Right atrium auricular region (tissue), 2 donors: ENCODE data around the gene TMCC3. TPM values are rescaled to one million over a fixed set of nuclear protein-coding genes. Genes with fewer than 3 reads are reported as not detected.
"Not testable (repeated sequence)": the region's sequence is repeated elsewhere in the genome, so short reads cannot be mapped to it uniquely, and the experiment has no call there.

Experiments
- DNase-seq: peaks from one replicate; pipeline ENCODE4 v3.0.0-alpha.2; 2019; ENCODE audit warnings: low spot score
- H3K27ac ChIP-seq, 2 donors: fragments of 200-600 bp; sonication (generic); 1 replicate in 1 of 2; 2 replicates in 1 of 2; pipeline ENCODE4 v1.5.1; 2016 to 2019
- H3K27me3 ChIP-seq, 2 donors: fragments of 200-600 bp; sonication (generic); one replicate each; pipeline versions ENCODE4 v1.5.1 to v1.6.0; 2017 to 2019
- H3K36me3 ChIP-seq: fragments of 200-600 bp; sonication (generic); one replicate; pipeline ENCODE4 v1.5.1; 2016
- H3K4me1 ChIP-seq, 2 donors: fragments of 200-600 bp; sonication (generic); one replicate each; pipeline versions ENCODE4 v1.5.1 to v1.6.0; 2017 to 2019
- H3K4me3 ChIP-seq, 2 donors: fragments of 200-600 bp; sonication (generic); 1 replicate in 1 of 2; 2 replicates in 1 of 2; pipeline ENCODE4 v1.5.1; 2017 to 2019; ENCODE audit warnings: mild to moderate bottlenecking in 1 of 2, moderate library complexity in 1 of 2
- H3K9me3 ChIP-seq, 2 donors: fragments of 200-600 bp; sonication (generic); one replicate each; pipeline ENCODE4 v1.5.1; 2019
- CTCF ChIP-seq, 2 donors: fragments of 200-600 bp; sonication (generic); IDR thresholded peaks; one replicate each; pipeline ENCODE4 v1.5.1; 2019; ENCODE audit warnings: antibody characterized with exemption in 2 of 2
- total RNA-seq, 2 donors: library from RNA; depleted of rRNA; stranded (reverse); fragments of >200 nt; gene quantifications; one replicate each; pipeline ENCODE4 v1.1.0, GENCODE V29; 2016

Gene TMCC3
- total RNA-seq, 2 donors from 2014 or later, result 4.4 to 4.7 TPM

- TF ChIP-seq CTCF (IDR thresholded peaks at IDR 0.05), result peak; percentile 50 to 70
- H3K4me3 ChIP-seq, result no peak overlapping the region
- no peak for DNase-seq
- no peaks in the 10 kb centered on the region for H3K4me1 ChIP-seq
- peaks cover 0 to 8% of the 10 kb centered on the region in 2 donors for H3K9me3 ChIP-seq
- H3K27me3 ChIP-seq, result no peaks in the 10 kb centered on the region
- H3K27ac ChIP-seq, result no peak overlapping the region
- H3K36me3 ChIP-seq, result no peaks in the 10 kb centered on the region
Observed at GRCh38 chr12:94603434-94604365, 46.7 kb downstream of the TMCC3 start.

GRCh38 chr12:94602024-94602423 lies 48.3 kb downstream of the TMCC3 start:
- H3K27me3 ChIP-seq, result no peaks in the 10 kb centered on the region
- no peak overlapping the region for H3K4me3 ChIP-seq
- no peak for TF ChIP-seq CTCF (IDR thresholded peaks at IDR 0.05)
- no peak for DNase-seq
- H3K36me3 ChIP-seq, result no peaks in the 10 kb centered on the region
- H3K27ac ChIP-seq, result no peak overlapping the region
- no peaks in the 10 kb centered on the region for H3K4me1 ChIP-seq
- H3K9me3 ChIP-seq, result peaks cover 0 to 4% of the 10 kb centered on the region in 2 donors

GRCh38 chr12:94601307-94601706 lies 49.0 kb downstream of the TMCC3 start:
- not testable (repeated sequence) for DNase-seq, H3K9me3 ChIP-seq, H3K36me3 ChIP-seq, H3K4me3 ChIP-seq, H3K27me3 ChIP-seq, H3K27ac ChIP-seq, H3K4me1 ChIP-seq

- Histone ChIP-seq H3K4me3 (no peak overlapping the region), H3K27me3 (no peaks in the 10 kb centered on the region), H3K9me3 (no peaks in the 10 kb centered on the region), H3K36me3 (no peaks in the 10 kb centered on the region), H3K27ac (no peak overlapping the region), H3K4me1 (peaks cover 0 to 7% of the 10 kb centered on the region in 2 donors)
- no peak for TF ChIP-seq CTCF (IDR thresholded peaks at IDR 0.05)
- no peak for DNase-seq
Observed at GRCh38 chr12:94599189-94599588, 51.2 kb downstream of the TMCC3 start.

- Histone ChIP-seq H3K27me3 (no peaks in the 10 kb centered on the region), H3K4me1 (peaks cover 0 to 16% of the 10 kb centered on the region in 2 donors), H3K4me3 (no peak overlapping the region), H3K36me3 (no peaks in the 10 kb centered on the region), H3K27ac (no peak overlapping the region), H3K9me3 (no peaks in the 10 kb centered on the region)
- no peak for DNase-seq
- no peak for TF ChIP-seq CTCF (IDR thresholded peaks at IDR 0.05)
Observed at GRCh38 chr12:94597268-94597667, 53.1 kb downstream of the TMCC3 start.

- H3K36me3 ChIP-seq, result no peaks in the 10 kb centered on the region
- no peak for TF ChIP-seq CTCF (IDR thresholded peaks at IDR 0.05)
- DNase-seq, result no peak
- no peaks in the 10 kb centered on the region for H3K27me3 ChIP-seq
- H3K4me3 ChIP-seq, result no peak overlapping the region
- H3K4me1 ChIP-seq, result peaks cover 0 to 16% of the 10 kb centered on the region in 2 donors
- no peaks in the 10 kb centered on the region for H3K9me3 ChIP-seq
- no peak overlapping the region for H3K27ac ChIP-seq
Observed at GRCh38 chr12:94596596-94596995, 53.8 kb downstream of the TMCC3 start.
